Immature natural killer cell (primary cell): ENCODE results near the gene SUPT4H1. TPM values are rescaled to one million over a fixed set of nuclear protein-coding genes. Genes with fewer than 3 reads are reported as not detected.

Source experiments
- DNase-seq, 3 donors: peaks; one replicate each; pipeline ENCODE4 v3.0.0; 2022; ENCODE audit warnings: mixed read lengths in 1 of 3
- H3K27ac Mint-ChIP-seq, 6 donors: one replicate each; pipeline ENCODE4 v1.8.0; 2020; ENCODE audit warnings: mixed read lengths in 6 of 6, mild to moderate bottlenecking in 5 of 6, inconsistent platforms in 4 of 6, moderate library complexity in 3 of 6
- H3K27me3 Mint-ChIP-seq, 3 donors: one replicate each; pipeline ENCODE4 v1.8.0; 2020 to 2021; ENCODE audit warnings: low read depth in 3 of 3, mild to moderate bottlenecking in 3 of 3, mixed read lengths in 3 of 3, moderate library complexity in 3 of 3, inconsistent platforms in 1 of 3
- H3K36me3 Mint-ChIP-seq, 3 donors: one replicate each; pipeline ENCODE4 v1.8.0; 2020; ENCODE audit warnings: mixed read lengths in 3 of 3, inconsistent platforms in 2 of 3, mild to moderate bottlenecking in 2 of 3
- H3K4me1 Mint-ChIP-seq, 2 donors: one replicate each; pipeline ENCODE4 v1.8.0; 2020; ENCODE audit warnings: inconsistent platforms in 2 of 2, mild to moderate bottlenecking in 2 of 2, mixed read lengths in 2 of 2, moderate library complexity in 1 of 2
- H3K4me3 Mint-ChIP-seq, 5 donors: one replicate each; pipeline ENCODE4 v1.8.0; 2020; ENCODE audit warnings: mild to moderate bottlenecking in 5 of 5, mixed read lengths in 5 of 5, inconsistent platforms in 3 of 5, moderate library complexity in 3 of 5
- H3K9me3 Mint-ChIP-seq, 6 donors: one replicate each; pipeline ENCODE4 v1.8.0; 2020; ENCODE audit warnings: mild to moderate bottlenecking in 6 of 6, mixed read lengths in 6 of 6, inconsistent platforms in 4 of 6, moderate library complexity in 3 of 6
- polyA plus RNA-seq, 3 donors: library from polyadenylated mRNA; unstranded; fragments of 300-500 nt; fragmentation: Illumina TruSeq; gene quantifications; one replicate each; pipeline ENCODE4 v1.2.3, GENCODE V29; 2021

The SUPT4H1 gene
- polyA plus RNA-seq, 3 donors from 2014 or later, result 133 to 170 (median 136) TPM

GRCh38 chr17:58365185-58365979 lies 13.4 kb upstream of the SUPT4H1 start:
- no peak for DNase-seq
- peaks cover 5 to 13% (median 6%) of the 10 kb centered on the region in 3 donors for H3K36me3 Mint-ChIP-seq
- H3K4me1 Mint-ChIP-seq, result peaks cover 25 to 27% of the 10 kb centered on the region in 2 donors
- H3K4me3 Mint-ChIP-seq, result no peak overlapping the region
- H3K27ac Mint-ChIP-seq, result peak overlapping the region in 1 of 6 donors; percentile 48
- H3K9me3 Mint-ChIP-seq, result no peaks in the 10 kb centered on the region
- H3K27me3 Mint-ChIP-seq, result peaks cover 0 to 5% (median 0%) of the 10 kb centered on the region in 3 donors

GRCh38 chr17:58364270-58364942 lies 12.4 kb upstream of the SUPT4H1 start:
- Mint-ChIP-seq H3K27ac (peak overlapping the region in 1 of 6 donors; percentile 74), H3K4me3 (no peak overlapping the region), H3K27me3 (peaks cover 0 to 5% (median 0%) of the 10 kb centered on the region in 3 donors), H3K36me3 (peaks cover 5 to 12% (median 6%) of the 10 kb centered on the region in 3 donors), H3K9me3 (no peaks in the 10 kb centered on the region), H3K4me1 (peaks cover 17% of the 10 kb centered on the region in 2 donors)
- no peak for DNase-seq

GRCh38 chr17:58363457-58364185 lies 11.6 kb upstream of the SUPT4H1 start:
- peak overlapping the region in 3 of 6 donors; percentile 6 to 26 (median 17) for H3K27ac Mint-ChIP-seq
- H3K4me1 Mint-ChIP-seq, result peaks cover 9% of the 10 kb centered on the region in 2 donors
- H3K4me3 Mint-ChIP-seq, result no peak overlapping the region
- no peak for DNase-seq
- H3K36me3 Mint-ChIP-seq, result peaks cover 5 to 6% (median 6%) of the 10 kb centered on the region in 3 donors
- H3K9me3 Mint-ChIP-seq, result no peaks in the 10 kb centered on the region
- peaks cover 0 to 5% (median 0%) of the 10 kb centered on the region in 3 donors for H3K27me3 Mint-ChIP-seq

- H3K4me1 Mint-ChIP-seq, result peaks cover 2 to 3% of the 10 kb centered on the region in 2 donors
- H3K36me3 Mint-ChIP-seq, result peaks cover 5 to 6% (median 6%) of the 10 kb centered on the region in 3 donors
- peak overlapping the region in 1 of 6 donors; percentile 32 for H3K27ac Mint-ChIP-seq
- no peaks in the 10 kb centered on the region for H3K9me3 Mint-ChIP-seq
- no peak overlapping the region for H3K4me3 Mint-ChIP-seq
- H3K27me3 Mint-ChIP-seq, result peaks cover 0 to 5% (median 0%) of the 10 kb centered on the region in 3 donors
- no peak for DNase-seq
Observed at GRCh38 chr17:58362368-58363014, 10.5 kb upstream of the SUPT4H1 start.

GRCh38 chr17:58360296-58361063 lies 8.5 kb upstream of the SUPT4H1 start:
- peak overlapping the region in 1 of 6 donors; percentile 29 for H3K27ac Mint-ChIP-seq
- H3K4me1 Mint-ChIP-seq, result peaks cover 0 to 13% of the 10 kb centered on the region in 2 donors
- no peak overlapping the region for H3K4me3 Mint-ChIP-seq

GRCh38 chr17:58358408-58359172 lies 6.6 kb upstream of the SUPT4H1 start:
- Mint-ChIP-seq H3K9me3 (no peaks in the 10 kb centered on the region), H3K36me3 (peaks cover 5 to 8% (median 6%) of the 10 kb centered on the region in 3 donors), H3K4me1 (peaks cover 5 to 26% of the 10 kb centered on the region in 2 donors), H3K27me3 (peaks cover 0 to 3% (median 0%) of the 10 kb centered on the region in 3 donors), H3K27ac (no peak overlapping the region), H3K4me3 (no peak overlapping the region)
- DNase-seq, result no peak

More at GRCh38 chr17:58360296-58361063, 8.5 kb upstream of the SUPT4H1 start:
- H3K9me3 Mint-ChIP-seq, result no peaks in the 10 kb centered on the region
- peaks cover 0 to 5% (median 0%) of the 10 kb centered on the region in 3 donors for H3K27me3 Mint-ChIP-seq
- peaks cover 5 to 11% (median 6%) of the 10 kb centered on the region in 3 donors for H3K36me3 Mint-ChIP-seq
- no peak for DNase-seq

GRCh38 chr17:58357312-58358297 lies 5.6 kb upstream of the SUPT4H1 start:
- H3K4me1 Mint-ChIP-seq, result peaks cover 14 to 35% of the 10 kb centered on the region in 2 donors
- H3K27ac Mint-ChIP-seq, result peak overlapping the region in 1 of 6 donors; percentile 50
- H3K36me3 Mint-ChIP-seq, result peaks cover 0 to 6% (median 5%) of the 10 kb centered on the region in 3 donors

GRCh38 chr17:58356231-58356630 lies 4.2 kb upstream of the SUPT4H1 start:
- H3K27ac Mint-ChIP-seq, result peak overlapping the region in 4 of 6 donors; percentile 17 to 48 (median 26)
- no peak overlapping the region for H3K4me3 Mint-ChIP-seq
- DNase-seq, result no peak
- H3K9me3 Mint-ChIP-seq, result no peaks in the 10 kb centered on the region
- H3K27me3 Mint-ChIP-seq, result peaks cover 7 to 13% (median 9%) of the 10 kb centered on the region in 3 donors
- peaks cover 0 to 12% (median 3%) of the 10 kb centered on the region in 3 donors for H3K36me3 Mint-ChIP-seq
- H3K4me1 Mint-ChIP-seq, result peaks cover 25 to 47% of the 10 kb centered on the region in 2 donors

More at GRCh38 chr17:58357312-58358297, 5.6 kb upstream of the SUPT4H1 start:
- Mint-ChIP-seq H3K4me3 (no peak overlapping the region), H3K9me3 (no peaks in the 10 kb centered on the region), H3K27me3 (peaks cover 1 to 3% (median 2%) of the 10 kb centered on the region in 3 donors)
- DNase-seq, result no peak

- Mint-ChIP-seq H3K4me1 (peaks cover 31 to 56% of the 10 kb centered on the region in 2 donors), H3K4me3 (no peak overlapping the region), H3K36me3 (peaks cover 2 to 14% (median 2%) of the 10 kb centered on the region in 3 donors), H3K9me3 (no peaks in the 10 kb centered on the region), H3K27me3 (peaks cover 10 to 13% (median 10%) of the 10 kb centered on the region in 3 donors), H3K27ac (peak overlapping the region in 5 of 6 donors; percentile 75 to 99 (median 96))
- no peak for DNase-seq
Observed at GRCh38 chr17:58354541-58355216, 2.7 kb upstream of the SUPT4H1 start.

GRCh38 chr17:58353389-58353825 lies 1.4 kb upstream of the SUPT4H1 start:
- H3K4me1 Mint-ChIP-seq, result peaks cover 38 to 68% of the 10 kb centered on the region in 2 donors
- peak overlapping the region; percentile 96 to 99 (median 96) for H3K27ac Mint-ChIP-seq
- peaks cover 10 to 14% (median 11%) of the 10 kb centered on the region in 3 donors for H3K27me3 Mint-ChIP-seq
- no peak for DNase-seq
- no peaks in the 10 kb centered on the region for H3K9me3 Mint-ChIP-seq
- H3K4me3 Mint-ChIP-seq, result peak overlapping the region; percentile 99 to 100 (median 99)
- H3K36me3 Mint-ChIP-seq, result peaks cover 7 to 26% (median 14%) of the 10 kb centered on the region in 3 donors
